ENCODE results near the gene PIWIL4.

PIWIL4 gene

GRCh38 chr11:94525546-94526324 lies 41.4 kb upstream of the PIWIL4 start:
- Histone ChIP-seq H3K4me3 (replicated peaks; ENCODE audit: low read depth, low read length) (no peak overlapping the region), H3K36me3 (ENCODE audit: control insufficient read depth, insufficient read depth, low read length) (no peaks in the 10 kb centered on the region), H3K27me3 (replicated peaks; ENCODE audit: control insufficient read depth, insufficient read depth, low read length) (no peaks in the 10 kb centered on the region; the same call in 1 of the 2 replicates)
- DNase-seq (ENCODE audit: extremely low read depth, insufficient read length) = no peak
- no peak for TF ChIP-seq CTCF (IDR thresholded peaks at IDR 0.05; ENCODE audit: insufficient read depth, low read length, poor library complexity, severe bottlenecking)

- Histone ChIP-seq H3K36me3 (ENCODE audit: control insufficient read depth, insufficient read depth, low read length) (no peaks in the 10 kb centered on the region), H3K27me3 (replicated peaks; ENCODE audit: control insufficient read depth, insufficient read depth, low read length) (no peaks in the 10 kb centered on the region; the same call in 1 of the 2 replicates), H3K4me3 (replicated peaks; ENCODE audit: low read depth, low read length) (no peak overlapping the region)
- no peak for TF ChIP-seq CTCF (IDR thresholded peaks at IDR 0.05; ENCODE audit: insufficient read depth, low read length, poor library complexity, severe bottlenecking)
- no peak for DNase-seq (ENCODE audit: extremely low read depth, insufficient read length)
Observed at GRCh38 chr11:94526645-94527438, 40.3 kb upstream of the PIWIL4 start.

GRCh38 chr11:94528551-94528950 lies 38.6 kb upstream of the PIWIL4 start:
- H3K36me3 ChIP-seq (ENCODE audit: control insufficient read depth, insufficient read depth, low read length) = no peaks in the 10 kb centered on the region
- no peak for DNase-seq (ENCODE audit: extremely low read depth, insufficient read length)
- no peak for TF ChIP-seq CTCF (IDR thresholded peaks at IDR 0.05; ENCODE audit: insufficient read depth, low read length, poor library complexity, severe bottlenecking)

GRCh38 chr11:94532211-94532610 lies 35.0 kb upstream of the PIWIL4 start:
- DNase-seq (ENCODE audit: extremely low read depth, insufficient read length) = no peak
- H3K36me3 ChIP-seq (ENCODE audit: control insufficient read depth, insufficient read depth, low read length) = no peaks in the 10 kb centered on the region
- no peak for TF ChIP-seq CTCF (IDR thresholded peaks at IDR 0.05; ENCODE audit: insufficient read depth, low read length, poor library complexity, severe bottlenecking)
- no peaks in the 10 kb centered on the region; the same call in 1 of the 2 replicates for H3K27me3 ChIP-seq (replicated peaks; ENCODE audit: control insufficient read depth, insufficient read depth, low read length)
- no peak overlapping the region for H3K4me3 ChIP-seq (replicated peaks; ENCODE audit: low read depth, low read length)

More at GRCh38 chr11:94528551-94528950, 38.6 kb upstream of the PIWIL4 start:
- no peak overlapping the region for H3K4me3 ChIP-seq (replicated peaks; ENCODE audit: low read depth, low read length)
- H3K27me3 ChIP-seq (replicated peaks; ENCODE audit: control insufficient read depth, insufficient read depth, low read length) = no peaks in the 10 kb centered on the region; the same call in 1 of the 2 replicates

- no peak overlapping the region for H3K4me3 ChIP-seq (replicated peaks; ENCODE audit: low read depth, low read length)
- no peak for TF ChIP-seq CTCF (IDR thresholded peaks at IDR 0.05; ENCODE audit: insufficient read depth, low read length, poor library complexity, severe bottlenecking)
- no peaks in the 10 kb centered on the region for H3K36me3 ChIP-seq (ENCODE audit: control insufficient read depth, insufficient read depth, low read length)
- DNase-seq (ENCODE audit: extremely low read depth, insufficient read length) = no peak
- H3K27me3 ChIP-seq (replicated peaks; ENCODE audit: control insufficient read depth, insufficient read depth, low read length) = no peaks in the 10 kb centered on the region
Observed at GRCh38 chr11:94533206-94533605, 34.0 kb upstream of the PIWIL4 start.

All from GM06990 (cell line).